ENCODE data around the gene RAB3GAP2. TPM values are rescaled to one million over a fixed set of nuclear protein-coding genes. Genes with fewer than 3 reads are reported as not detected.
"Not testable (repeated sequence)": the region's sequence is repeated elsewhere in the genome, so short reads cannot be mapped to it uniquely, and the experiment has no call there.

The RAB3GAP2 gene
- total RNA-seq, 1 donor from 2014 or later: 41.8 TPM

- no peak for DNase-seq (ENCODE audit: low spot score)
Observed at GRCh38 chr1:220198186-220199005, 73.9 kb downstream of the RAB3GAP2 start.

GRCh38 chr1:220195701-220196100, 76.6 kb downstream of the RAB3GAP2 start:
- DNase-seq (ENCODE audit: low spot score): no peak

- no peak for DNase-seq (ENCODE audit: low spot score)
Observed at GRCh38 chr1:220189750-220190347, 82.4 kb downstream of the RAB3GAP2 start.

- DNase-seq (ENCODE audit: low spot score): no peak
Observed at GRCh38 chr1:220188538-220188937, 83.7 kb downstream of the RAB3GAP2 start.

GRCh38 chr1:220186752-220187151, 85.5 kb downstream of the RAB3GAP2 start:
- DNase-seq (ENCODE audit: low spot score): no peak

GRCh38 chr1:220184506-220184905, 87.7 kb downstream of the RAB3GAP2 start:
- no peak for DNase-seq (ENCODE audit: low spot score)

- no peak for DNase-seq (ENCODE audit: low spot score)
Observed at GRCh38 chr1:220182656-220183055, 89.6 kb downstream of the RAB3GAP2 start.

- DNase-seq (ENCODE audit: low spot score): no peak
Observed at GRCh38 chr1:220182111-220182510, 90.1 kb downstream of the RAB3GAP2 start.

- no peak for DNase-seq (ENCODE audit: low spot score)
Observed at GRCh38 chr1:220176540-220176939, 95.7 kb downstream of the RAB3GAP2 start.

- DNase-seq (ENCODE audit: low spot score): no peak
Observed at GRCh38 chr1:220170836-220171526, 101.3 kb downstream of the RAB3GAP2 start.

GRCh38 chr1:220169887-220170286, 102.4 kb downstream of the RAB3GAP2 start:
- not testable (repeated sequence) for DNase-seq (ENCODE audit: low spot score)

- no peak for DNase-seq (ENCODE audit: low spot score)
Observed at GRCh38 chr1:220166853-220167252, 105.4 kb downstream of the RAB3GAP2 start.

GRCh38 chr1:220164517-220164916, 107.7 kb downstream of the RAB3GAP2 start:
- no peak for DNase-seq (ENCODE audit: low spot score)

GRCh38 chr1:220164116-220164515, 108.1 kb downstream of the RAB3GAP2 start:
- no peak for DNase-seq (ENCODE audit: low spot score)

GRCh38 chr1:220160027-220160426, 112.2 kb downstream of the RAB3GAP2 start:
- no peak for DNase-seq (ENCODE audit: low spot score)

- DNase-seq (ENCODE audit: low spot score): no peak
Observed at GRCh38 chr1:220159041-220159440, 113.2 kb downstream of the RAB3GAP2 start.

GRCh38 chr1:220158530-220158929, 113.7 kb downstream of the RAB3GAP2 start:
- not testable (repeated sequence) for DNase-seq (ENCODE audit: low spot score)

- no peak for DNase-seq (ENCODE audit: low spot score)
Observed at GRCh38 chr1:220157738-220158137, 114.5 kb downstream of the RAB3GAP2 start.

GRCh38 chr1:220156620-220157146, 115.6 kb downstream of the RAB3GAP2 start:
- DNase-seq (ENCODE audit: low spot score): no peak

GRCh38 chr1:220153147-220153546, 119.1 kb downstream of the RAB3GAP2 start:
- no peak for DNase-seq (ENCODE audit: low spot score)

GRCh38 chr1:220151454-220151853, 120.8 kb downstream of the RAB3GAP2 start:
- DNase-seq (ENCODE audit: low spot score): no peak

GRCh38 chr1:220149742-220150141, 122.5 kb downstream of the RAB3GAP2 start:
- DNase-seq (ENCODE audit: low spot score): no peak
